Testis (tissue), 2 donors: ENCODE measurements around the gene RBM20.

Source experiments
- CTCF ChIP-seq, 3 experiments: fragments of 450-650 bp in 2 of 3; fragments of 200-600 bp in 1 of 3; sonication (generic) in 1 of 3; IDR thresholded peaks; one replicate each; pipeline ENCODE4 v1.5.1; 2016 to 2019; ENCODE audit warnings: antibody characterized with exemption in 3 of 3, mild to moderate bottlenecking in 2 of 3, moderate library complexity in 1 of 3
- POLR2A ChIP-seq: fragments of 450-650 bp; IDR thresholded peaks from one replicate; pipeline ENCODE4 v1.6.1; 2017; ENCODE audit warnings: antibody characterized with exemption, mild to moderate bottlenecking, moderate library complexity

- TF ChIP-seq POLR2A (no peak), CTCF (IDR thresholded peaks at IDR 0.05) (no peak)
Measured at GRCh38 chr10:110782616-110783015, 138.5 kb downstream of the RBM20 start.
